ENCODE data around the gene MAVS. TPM values are rescaled to one million over a fixed set of nuclear protein-coding genes. Genes with fewer than 3 reads are reported as not detected.

MAVS gene
- total RNA-seq, 1 experiment from 2014 or later: 23.4 TPM

- H3K4me3 Mint-ChIP-seq: no peak overlapping the region
- TF ChIP-seq TEAD4 (CRISPR knock-in tag; IDR thresholded peaks at IDR 0.05) (no peak), ARID4B (CRISPR knock-in tag; IDR thresholded peaks at IDR 0.05; ENCODE audit: borderline replicate concordance) (no peak), FOXP1 (CRISPR knock-in tag; IDR thresholded peaks at IDR 0.05; ENCODE audit: borderline replicate concordance) (no peak), JAZF1 (CRISPR knock-in tag; IDR thresholded peaks at IDR 0.05) (no peak), OVOL2 (CRISPR knock-in tag; IDR thresholded peaks at IDR 0.05; ENCODE audit: borderline replicate concordance) (no peak), ZNF423 (CRISPR knock-in tag; IDR thresholded peaks at IDR 0.05) (no peak)
- TF ChIP-seq, protein P1, sequence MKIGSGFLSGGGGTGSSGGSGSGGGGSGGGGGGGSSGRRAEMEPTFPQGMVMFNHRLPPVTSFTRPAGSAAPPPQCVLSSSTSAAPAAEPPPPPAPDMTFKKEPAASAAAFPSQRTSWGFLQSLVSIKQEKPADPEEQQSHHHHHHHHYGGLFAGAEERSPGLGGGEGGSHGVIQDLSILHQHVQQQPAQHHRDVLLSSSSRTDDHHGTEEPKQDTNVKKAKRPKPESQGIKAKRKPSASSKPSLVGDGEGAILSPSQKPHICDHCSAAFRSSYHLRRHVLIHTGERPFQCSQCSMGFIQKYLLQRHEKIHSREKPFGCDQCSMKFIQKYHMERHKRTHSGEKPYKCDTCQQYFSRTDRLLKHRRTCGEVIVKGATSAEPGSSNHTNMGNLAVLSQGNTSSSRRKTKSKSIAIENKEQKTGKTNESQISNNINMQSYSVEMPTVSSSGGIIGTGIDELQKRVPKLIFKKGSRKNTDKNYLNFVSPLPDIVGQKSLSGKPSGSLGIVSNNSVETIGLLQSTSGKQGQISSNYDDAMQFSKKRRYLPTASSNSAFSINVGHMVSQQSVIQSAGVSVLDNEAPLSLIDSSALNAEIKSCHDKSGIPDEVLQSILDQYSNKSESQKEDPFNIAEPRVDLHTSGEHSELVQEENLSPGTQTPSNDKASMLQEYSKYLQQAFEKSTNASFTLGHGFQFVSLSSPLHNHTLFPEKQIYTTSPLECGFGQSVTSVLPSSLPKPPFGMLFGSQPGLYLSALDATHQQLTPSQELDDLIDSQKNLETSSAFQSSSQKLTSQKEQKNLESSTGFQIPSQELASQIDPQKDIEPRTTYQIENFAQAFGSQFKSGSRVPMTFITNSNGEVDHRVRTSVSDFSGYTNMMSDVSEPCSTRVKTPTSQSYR (CRISPR knock-in tag; IDR thresholded peaks at IDR 0.05): no peak
- H3K36me3 Mint-ChIP-seq: peaks cover 90% of the 10 kb centered on the region
- no peak for DNase-seq (ENCODE audit: low spot score)
- no peak overlapping the region for H3K27ac Mint-ChIP-seq
- H3K9me3 Mint-ChIP-seq: no peaks in the 10 kb centered on the region
- H3K27me3 Mint-ChIP-seq (ENCODE audit: low read depth): no peaks in the 10 kb centered on the region
- ChIA-PET CTCF (no interaction called here), POLR2A (no interaction called here)
- no peak for ATAC-seq
- H3K4me1 Mint-ChIP-seq: no peaks in the 10 kb centered on the region
Observed at GRCh38 chr20:3911956-3912355, 65.3 kb downstream of the MAVS start.

- POLR2A ChIA-PET: no interaction called here
- TF ChIP-seq, protein P2, sequence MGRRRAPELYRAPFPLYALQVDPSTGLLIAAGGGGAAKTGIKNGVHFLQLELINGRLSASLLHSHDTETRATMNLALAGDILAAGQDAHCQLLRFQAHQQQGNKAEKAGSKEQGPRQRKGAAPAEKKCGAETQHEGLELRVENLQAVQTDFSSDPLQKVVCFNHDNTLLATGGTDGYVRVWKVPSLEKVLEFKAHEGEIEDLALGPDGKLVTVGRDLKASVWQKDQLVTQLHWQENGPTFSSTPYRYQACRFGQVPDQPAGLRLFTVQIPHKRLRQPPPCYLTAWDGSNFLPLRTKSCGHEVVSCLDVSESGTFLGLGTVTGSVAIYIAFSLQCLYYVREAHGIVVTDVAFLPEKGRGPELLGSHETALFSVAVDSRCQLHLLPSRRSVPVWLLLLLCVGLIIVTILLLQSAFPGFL (CRISPR knock-in tag; IDR thresholded peaks at IDR 0.05; ENCODE audit: borderline replicate concordance): no peak
- TF ChIP-seq ZNF121 (CRISPR knock-in tag; IDR thresholded peaks at IDR 0.05): peak; percentile 56; the same call in 1 of the 2 replicates
- no peak for DNase-seq (ENCODE audit: low spot score)
- no peaks in the 10 kb centered on the region for H3K9me3 Mint-ChIP-seq
- H3K36me3 Mint-ChIP-seq: peaks cover 89% of the 10 kb centered on the region
- peak overlapping the region; percentile 28 for H3K27ac Mint-ChIP-seq
- H3K4me1 Mint-ChIP-seq: no peaks in the 10 kb centered on the region
- H3K4me3 Mint-ChIP-seq: no peak overlapping the region
- CTCF ChIA-PET: no interaction called here
- H3K27me3 Mint-ChIP-seq (ENCODE audit: low read depth): no peaks in the 10 kb centered on the region
- no peak for ATAC-seq
Observed at GRCh38 chr20:3914446-3914845, 67.8 kb downstream of the MAVS start.

DNA sequence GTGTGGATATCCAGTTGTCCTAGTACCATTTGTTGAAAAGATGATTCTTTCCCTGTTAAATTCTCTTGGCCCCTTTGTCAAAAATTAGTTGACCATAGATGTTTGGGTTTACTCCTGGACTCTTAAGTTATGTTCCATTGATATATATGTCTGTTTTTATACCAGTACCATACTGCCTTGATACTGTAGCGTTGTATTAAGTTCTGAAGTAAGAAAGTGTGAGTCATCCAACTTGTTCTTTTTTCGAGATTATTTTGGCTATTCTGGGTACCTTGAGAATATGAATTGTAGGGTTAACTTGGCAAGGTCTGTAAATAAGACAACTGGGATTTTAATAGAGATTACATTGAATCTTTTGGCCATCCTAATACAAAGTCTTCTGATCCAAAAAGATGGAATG is 69.1 kb downstream of the MAVS start:
- TF ChIP-seq ZNF232 (CRISPR knock-in tag; IDR thresholded peaks at IDR 0.05) (no peak), CBFB (CRISPR knock-in tag; IDR thresholded peaks at IDR 0.05; ENCODE audit: low read depth) (no peak), SMAD4 (CRISPR knock-in tag; IDR thresholded peaks at IDR 0.05) (no peak)
- TF ChIP-seq, protein P3, sequence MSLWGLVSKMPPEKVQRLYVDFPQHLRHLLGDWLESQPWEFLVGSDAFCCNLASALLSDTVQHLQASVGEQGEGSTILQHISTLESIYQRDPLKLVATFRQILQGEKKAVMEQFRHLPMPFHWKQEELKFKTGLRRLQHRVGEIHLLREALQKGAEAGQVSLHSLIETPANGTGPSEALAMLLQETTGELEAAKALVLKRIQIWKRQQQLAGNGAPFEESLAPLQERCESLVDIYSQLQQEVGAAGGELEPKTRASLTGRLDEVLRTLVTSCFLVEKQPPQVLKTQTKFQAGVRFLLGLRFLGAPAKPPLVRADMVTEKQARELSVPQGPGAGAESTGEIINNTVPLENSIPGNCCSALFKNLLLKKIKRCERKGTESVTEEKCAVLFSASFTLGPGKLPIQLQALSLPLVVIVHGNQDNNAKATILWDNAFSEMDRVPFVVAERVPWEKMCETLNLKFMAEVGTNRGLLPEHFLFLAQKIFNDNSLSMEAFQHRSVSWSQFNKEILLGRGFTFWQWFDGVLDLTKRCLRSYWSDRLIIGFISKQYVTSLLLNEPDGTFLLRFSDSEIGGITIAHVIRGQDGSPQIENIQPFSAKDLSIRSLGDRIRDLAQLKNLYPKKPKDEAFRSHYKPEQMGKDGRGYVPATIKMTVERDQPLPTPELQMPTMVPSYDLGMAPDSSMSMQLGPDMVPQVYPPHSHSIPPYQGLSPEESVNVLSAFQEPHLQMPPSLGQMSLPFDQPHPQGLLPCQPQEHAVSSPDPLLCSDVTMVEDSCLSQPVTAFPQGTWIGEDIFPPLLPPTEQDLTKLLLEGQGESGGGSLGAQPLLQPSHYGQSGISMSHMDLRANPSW (CRISPR knock-in tag; conservative IDR thresholded peaks at IDR 0.05; ENCODE audit: low read depth): no peak
- ATAC-seq (no peak), DNase-seq (ENCODE audit: low spot score) (no peak)
- ChIA-PET CTCF (interaction anchor here (0.7 to 1.4 kb wide), 2 partner anchors 13 to 129 kb away, joined by 3 read pairs; partner anchors contain the start of gene CENPB), POLR2A (no interaction called here)
- Mint-ChIP-seq H3K9me3 (no peaks in the 10 kb centered on the region), H3K27ac (peak overlapping the region; percentile 37), H3K4me1 (no peaks in the 10 kb centered on the region), H3K27me3 (ENCODE audit: low read depth) (no peaks in the 10 kb centered on the region), H3K36me3 (peaks cover 84% of the 10 kb centered on the region), H3K4me3 (no peak overlapping the region)
